Fibroblast of pulmonary artery (primary cell): ENCODE measurements around the gene HEPN1.

Experiments
- DNase-seq: peaks from one replicate; pipeline ENCODE4 v3.0.0-alpha.2; 2010; ENCODE audit warnings: low read depth
- H3K4me3 ChIP-seq: replicated peaks from 2 replicates; pipeline ENCODE4 v1.5.1; 2011; ENCODE audit warnings: low read depth, mild to moderate bottlenecking, control low read depth, low read length, moderate library complexity
- TF ChIP-seq, protein P1 (sequence below): IDR thresholded peaks from 2 replicates; pipeline ENCODE4 v1.5.1; 2011; ENCODE audit warnings: mild to moderate bottlenecking, control low read depth, low read length, inconsistent platforms; ENCODE audit errors: missing control alignments

Gene HEPN1

DNA sequence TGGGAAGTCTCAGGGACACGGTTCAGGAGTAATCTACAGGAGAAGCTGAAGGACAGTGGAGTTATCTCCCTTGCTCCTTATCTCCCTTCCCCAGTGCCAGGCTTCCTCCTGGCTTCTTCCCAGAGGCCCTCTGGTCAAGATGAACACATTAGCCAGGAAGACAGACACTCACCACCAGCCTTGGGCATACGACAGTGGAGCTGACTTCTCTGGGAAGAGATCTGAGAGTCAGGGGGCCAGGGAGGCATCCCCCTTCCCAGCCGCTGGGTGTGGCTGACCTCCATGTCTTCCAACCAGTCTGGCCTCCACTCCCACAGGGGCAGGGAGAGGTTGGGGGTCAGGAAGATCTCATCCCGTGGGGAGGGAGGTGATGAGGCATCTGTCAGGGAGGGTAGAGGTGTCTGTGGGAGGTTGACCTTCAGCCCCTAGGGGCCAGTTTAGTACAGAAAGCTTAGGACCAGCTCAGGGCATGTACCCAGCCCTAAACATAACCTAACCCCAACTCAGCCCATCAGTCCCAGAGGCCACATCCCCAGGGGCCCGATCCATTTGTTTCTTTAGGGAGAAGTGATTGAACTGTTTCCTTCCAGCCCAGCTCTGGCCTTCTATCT lies 34.1 kb upstream of the HEPN1 start:
- DNase-seq: no peak

DNA sequence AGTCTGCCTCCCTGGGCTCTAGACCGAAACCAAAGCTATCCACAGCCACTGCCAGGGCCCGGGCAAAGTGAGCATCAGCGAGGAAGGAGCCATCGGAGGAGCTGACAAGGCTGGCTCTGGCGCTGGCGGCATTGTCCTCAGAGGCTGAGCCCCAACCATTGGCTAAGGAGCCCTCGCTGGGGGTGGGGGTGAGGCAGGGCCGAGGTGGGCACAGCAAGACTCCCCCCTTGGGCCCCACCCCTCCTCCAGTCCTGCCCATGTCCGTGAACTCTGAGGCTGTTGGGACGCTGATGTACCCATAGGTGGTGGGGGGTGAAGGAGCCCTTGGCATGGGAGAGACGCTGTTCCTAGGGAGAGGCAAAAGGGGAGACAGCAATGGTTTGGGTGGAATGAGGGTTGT lies 32.6 kb upstream of the HEPN1 start:
- DNase-seq: no peak
- TF ChIP-seq, protein P1, sequence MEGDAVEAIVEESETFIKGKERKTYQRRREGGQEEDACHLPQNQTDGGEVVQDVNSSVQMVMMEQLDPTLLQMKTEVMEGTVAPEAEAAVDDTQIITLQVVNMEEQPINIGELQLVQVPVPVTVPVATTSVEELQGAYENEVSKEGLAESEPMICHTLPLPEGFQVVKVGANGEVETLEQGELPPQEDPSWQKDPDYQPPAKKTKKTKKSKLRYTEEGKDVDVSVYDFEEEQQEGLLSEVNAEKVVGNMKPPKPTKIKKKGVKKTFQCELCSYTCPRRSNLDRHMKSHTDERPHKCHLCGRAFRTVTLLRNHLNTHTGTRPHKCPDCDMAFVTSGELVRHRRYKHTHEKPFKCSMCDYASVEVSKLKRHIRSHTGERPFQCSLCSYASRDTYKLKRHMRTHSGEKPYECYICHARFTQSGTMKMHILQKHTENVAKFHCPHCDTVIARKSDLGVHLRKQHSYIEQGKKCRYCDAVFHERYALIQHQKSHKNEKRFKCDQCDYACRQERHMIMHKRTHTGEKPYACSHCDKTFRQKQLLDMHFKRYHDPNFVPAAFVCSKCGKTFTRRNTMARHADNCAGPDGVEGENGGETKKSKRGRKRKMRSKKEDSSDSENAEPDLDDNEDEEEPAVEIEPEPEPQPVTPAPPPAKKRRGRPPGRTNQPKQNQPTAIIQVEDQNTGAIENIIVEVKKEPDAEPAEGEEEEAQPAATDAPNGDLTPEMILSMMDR: no peak
- H3K4me3 ChIP-seq: no peak overlapping the region

More for the DNA sequence above, 34.1 kb upstream of the HEPN1 start:
- H3K4me3 ChIP-seq: no peak overlapping the region
- TF ChIP-seq, protein P1: no peak

DNA sequence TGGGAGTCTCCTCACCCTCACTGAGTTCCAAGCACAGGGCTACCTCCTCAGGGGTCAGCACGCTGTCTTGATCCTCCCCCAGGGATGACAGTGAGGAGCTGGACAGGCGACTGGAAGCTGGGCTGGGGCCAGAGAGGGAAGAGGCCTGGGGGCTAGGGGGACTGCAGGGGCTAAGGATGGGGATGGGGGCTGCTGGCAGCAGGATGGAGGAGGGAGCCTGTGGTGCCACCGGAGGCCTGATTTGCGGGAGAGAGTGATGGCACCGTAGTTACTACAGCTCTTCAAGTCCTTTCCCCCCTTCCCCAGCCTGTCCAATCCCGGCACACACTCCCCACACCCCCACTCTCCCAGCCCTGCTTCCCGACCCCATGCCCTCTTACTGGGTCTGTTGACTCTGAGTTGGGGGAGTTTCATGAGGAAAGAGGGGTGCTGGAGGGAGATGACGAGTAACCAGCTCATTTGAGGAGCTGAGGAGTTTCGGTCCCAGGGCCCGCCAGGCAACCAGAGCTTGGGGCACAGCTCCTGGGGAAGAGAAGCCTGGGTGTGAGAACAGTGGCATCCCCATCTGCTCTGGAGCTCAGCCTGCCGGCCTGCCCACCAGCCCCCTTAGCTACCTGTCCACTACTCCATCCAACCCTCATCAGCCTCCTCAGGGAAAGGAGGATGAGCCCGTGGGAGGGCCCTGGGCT lies 31.9 kb upstream of the HEPN1 start:
- TF ChIP-seq, protein P1: no peak
- no peak for DNase-seq
- no peak overlapping the region for H3K4me3 ChIP-seq

DNA sequence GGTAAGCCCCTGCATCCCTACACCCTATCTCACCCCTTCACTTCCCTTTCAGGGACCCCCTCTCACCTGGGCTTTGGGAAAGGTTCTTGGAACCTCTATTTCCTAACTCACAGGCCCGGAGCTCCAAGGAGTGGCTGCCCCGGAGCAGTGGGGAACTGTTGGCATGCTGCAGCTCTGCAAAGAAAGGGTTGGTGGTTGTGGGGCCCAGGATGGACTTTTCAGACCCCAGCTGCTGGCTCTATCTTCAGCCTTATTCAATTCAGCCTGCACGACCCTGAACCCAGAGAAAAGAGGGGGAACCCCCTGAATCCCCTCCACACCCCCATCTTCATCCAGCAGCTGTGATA lies 31.4 kb upstream of the HEPN1 start:
- no peak for DNase-seq

DNA sequence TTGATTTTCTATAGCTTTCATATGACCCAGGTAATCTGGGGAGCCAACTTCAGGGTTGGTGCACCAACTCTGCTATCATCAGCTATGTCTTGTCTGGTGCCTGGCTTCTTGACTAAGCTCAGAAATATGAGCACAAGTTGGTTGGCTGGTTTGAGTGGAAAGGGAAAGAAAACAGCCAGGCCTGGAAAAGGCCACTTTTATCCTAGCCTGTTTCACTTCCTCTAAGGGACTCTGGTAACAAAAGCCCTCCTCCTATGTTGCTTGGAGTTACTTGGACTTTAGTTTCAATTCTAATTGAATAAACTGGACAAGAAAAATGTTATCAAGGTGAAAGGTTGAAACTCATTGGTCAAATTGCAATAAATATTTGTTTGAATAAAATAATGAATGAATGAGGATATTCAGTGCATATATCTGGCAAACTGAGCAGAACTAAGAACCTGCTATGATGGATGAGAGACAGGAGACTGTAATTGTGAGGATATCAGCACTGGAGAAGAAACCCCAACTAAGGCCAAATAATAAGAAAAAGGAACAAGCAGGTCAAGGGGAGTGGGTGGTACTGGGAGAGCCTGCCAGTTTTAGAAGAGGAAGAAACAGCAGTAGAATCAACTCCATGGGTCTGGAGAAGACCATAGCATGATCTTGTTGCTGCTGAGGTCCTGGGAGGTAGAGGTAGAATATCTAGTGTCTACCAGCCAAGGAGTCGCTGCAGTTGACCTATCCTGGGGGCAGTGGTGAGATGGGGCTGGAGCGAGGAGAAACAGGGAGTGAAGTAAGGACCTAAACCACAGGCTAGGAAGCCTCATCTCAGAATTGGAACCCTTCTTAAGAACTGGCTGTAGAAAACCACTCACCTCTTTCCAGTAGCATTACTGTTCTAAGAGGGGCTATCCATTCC lies 29.6 kb upstream of the HEPN1 start:
- TF ChIP-seq, protein P1: no peak
- no peak overlapping the region for H3K4me3 ChIP-seq
- DNase-seq: no peak

More for the DNA sequence above, 31.4 kb upstream of the HEPN1 start:
- no peak overlapping the region for H3K4me3 ChIP-seq
- TF ChIP-seq, protein P1: no peak

DNA sequence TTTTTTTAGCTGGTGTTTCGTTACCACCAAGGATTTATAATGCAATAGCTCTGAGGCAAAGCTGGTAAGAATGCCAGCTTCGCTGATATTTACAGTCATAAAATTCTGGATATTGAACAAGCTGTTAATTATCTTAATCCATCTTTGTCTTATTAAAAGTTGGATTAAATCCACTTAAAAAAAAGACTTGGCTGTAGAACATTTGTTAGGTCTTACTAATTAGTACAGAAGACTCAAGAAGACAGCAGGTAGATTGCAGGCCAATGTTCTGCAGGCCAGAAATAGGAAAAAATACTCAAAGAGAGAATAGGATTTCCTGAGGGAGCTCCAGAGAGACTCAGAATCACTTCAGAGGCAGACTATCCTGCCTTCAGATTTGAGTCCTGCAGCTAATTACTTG lies 28.9 kb upstream of the HEPN1 start:
- DNase-seq: no peak
- TF ChIP-seq, protein P1: no peak

More for the DNA sequence above, 28.9 kb upstream of the HEPN1 start:
- no peak overlapping the region for H3K4me3 ChIP-seq
